HG02610 (cell line): Measurements from ENCODE around the gene MAD2L2.
"Not testable (repeated sequence)": the region's sequence is repeated elsewhere in the genome, so short reads cannot be mapped to it uniquely, and the experiment has no call there.

ENCODE experiments used
- ATAC-seq: cut with Tn5 transposase; IDR thresholded peaks from one replicate; pipeline ENCODE4 v1.9.1; 2021; ENCODE audit warnings: mild to moderate bottlenecking, moderate library complexity; ENCODE audit not compliant: unreplicated experiment

Gene MAD2L2

GRCh38 chr1:11654137-11654938 is 26.6 kb downstream of the MAD2L2 start, which contains the start of the genes FBXO2 and FBXO44:
FBXO2 (minus strand) TSS chr1:11654429; CDS start chr1:11654340, 89 bp downstream.
FBXO44 (plus strand) TSS chr1:11654877; CDS start chr1:11655836, 959 bp downstream.
- peak; percentile 52 for ATAC-seq

GRCh38 chr1:11653861-11654136 is 27.1 kb downstream of the MAD2L2 start:
- no peak for ATAC-seq

DNA sequence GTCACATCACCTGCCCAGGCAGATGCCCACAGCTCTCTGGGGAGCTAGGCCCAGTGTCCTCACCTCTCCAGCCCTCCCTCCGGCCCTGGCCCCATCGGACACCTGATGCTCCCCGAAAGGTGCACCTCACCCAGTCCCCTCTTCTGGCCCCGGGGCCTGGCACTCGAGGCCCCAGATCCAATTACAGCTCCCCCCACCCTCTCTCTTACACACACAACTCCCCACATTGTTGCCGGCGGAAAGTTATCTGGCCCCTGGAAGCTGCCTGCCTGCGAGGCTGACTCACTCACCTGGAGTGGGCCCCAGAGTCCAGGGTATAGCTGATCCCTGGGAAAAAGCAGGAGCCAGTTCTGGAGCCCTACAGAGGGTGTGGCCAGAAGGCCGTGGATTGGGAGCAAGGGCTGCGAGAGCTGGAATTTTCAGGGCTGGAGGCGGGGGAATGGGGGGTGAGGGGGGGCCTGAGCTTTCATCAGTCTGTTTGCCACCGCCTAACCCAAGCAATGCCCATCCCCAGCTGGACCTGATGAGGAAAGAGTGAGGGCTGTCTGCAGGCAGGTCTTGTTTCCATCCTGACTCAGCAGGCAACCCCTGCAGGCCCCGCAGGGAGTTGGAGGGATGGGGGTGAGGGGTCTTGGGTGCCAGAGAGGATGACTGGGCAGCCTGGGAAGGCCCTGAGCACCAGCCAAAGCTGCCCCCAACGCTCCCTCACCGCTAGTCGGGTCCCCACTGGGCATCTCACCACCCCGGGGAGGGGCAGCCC is 27.7 kb downstream of the MAD2L2 start:
- no peak for ATAC-seq

GRCh38 chr1:11652203-11652780 is 28.7 kb downstream of the MAD2L2 start:
- ATAC-seq: no peak

GRCh38 chr1:11651017-11651416 is 29.9 kb downstream of the MAD2L2 start:
- ATAC-seq: no peak

DNA sequence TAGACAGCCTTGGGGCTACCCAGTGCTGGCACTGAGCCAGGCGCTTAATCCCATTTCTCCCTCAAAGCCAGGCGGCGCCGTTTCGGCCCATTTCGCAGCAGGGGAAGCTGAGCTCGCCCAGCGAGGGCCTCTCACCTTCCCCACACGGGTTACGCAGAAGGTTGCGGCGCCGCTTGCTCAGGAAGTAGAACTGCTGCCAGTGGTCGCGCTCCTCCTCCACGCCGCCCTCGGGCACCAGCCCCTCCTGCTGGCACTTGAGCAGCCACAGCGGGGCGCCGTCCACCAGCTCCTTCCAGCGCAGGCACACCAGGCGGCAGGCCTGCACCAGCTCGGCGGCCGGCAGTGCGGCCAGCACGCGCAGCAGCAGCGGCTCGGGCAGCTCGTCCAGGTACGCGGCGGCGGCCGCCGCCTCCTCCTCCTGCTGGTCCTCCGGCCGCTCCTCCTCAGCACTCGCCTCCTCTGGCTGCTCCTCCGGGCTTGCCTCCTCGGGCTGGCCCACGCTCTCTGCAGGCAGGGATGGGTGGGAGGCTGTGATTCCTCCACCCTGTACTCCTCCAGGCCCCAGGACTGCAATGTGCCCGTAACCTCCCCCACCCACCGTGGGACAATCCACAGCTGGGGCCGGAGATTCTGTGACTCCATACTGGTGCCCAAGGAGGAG is 30.5 kb downstream of the MAD2L2 start:
- no peak for ATAC-seq

DNA sequence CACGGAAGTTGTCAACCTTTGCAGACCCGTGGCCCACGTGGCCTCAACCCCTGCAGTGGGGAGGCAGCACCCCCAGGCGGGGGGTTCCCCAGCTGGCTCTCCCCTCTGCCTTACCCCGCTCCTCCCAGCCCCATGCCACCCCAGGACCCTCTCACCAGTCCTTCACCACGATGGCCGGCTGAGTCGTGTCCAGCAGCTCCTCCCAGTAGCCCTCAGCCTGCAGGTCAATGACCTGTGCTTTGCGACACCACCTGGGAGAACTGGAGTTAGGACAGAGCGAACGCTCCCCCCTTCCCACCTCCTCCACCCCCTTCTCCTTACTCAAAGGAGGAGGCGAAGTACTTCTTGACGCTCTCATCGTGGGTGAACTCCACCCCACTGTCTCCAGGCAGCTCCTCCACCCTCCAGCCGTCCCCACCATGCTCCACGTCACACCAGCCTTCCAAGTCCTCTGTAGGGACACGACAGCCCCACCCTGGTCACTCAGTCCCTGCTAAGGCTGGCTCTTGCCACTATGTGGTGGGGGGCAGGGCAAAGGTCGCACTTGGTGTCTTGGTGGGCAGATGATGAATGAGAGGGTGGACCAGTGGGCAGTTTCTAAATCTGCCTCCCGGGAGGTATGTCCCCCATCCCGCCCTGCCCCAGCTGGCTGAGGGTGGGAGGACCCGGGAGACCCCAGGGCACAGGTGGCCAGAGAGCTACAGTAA is 31.2 kb downstream of the MAD2L2 start:
- no peak for ATAC-seq

- ATAC-seq: no peak
Observed at GRCh38 chr1:11649237-11649623, 31.7 kb downstream of the MAD2L2 start.

DNA sequence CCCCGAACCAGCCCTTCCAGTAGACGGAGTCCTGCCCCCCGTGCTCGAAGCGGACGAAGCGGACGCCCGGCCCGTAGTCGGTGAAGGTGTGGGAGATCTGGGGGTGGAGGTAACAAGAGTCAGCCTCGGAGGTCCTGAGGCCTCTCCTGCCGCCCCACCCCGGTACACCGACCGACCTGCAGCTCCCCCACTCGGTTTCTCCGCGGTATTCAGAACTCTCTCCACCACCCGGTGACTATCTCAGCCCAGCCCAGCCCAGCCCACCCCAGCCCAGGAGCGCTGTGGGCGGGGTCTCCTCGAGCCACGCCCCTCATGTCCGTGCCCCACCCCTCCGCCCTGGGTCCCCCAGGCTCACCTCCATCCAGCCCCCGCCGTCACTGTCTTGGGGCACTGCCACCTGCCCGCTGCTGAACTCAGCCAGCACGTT is 32.2 kb downstream of the MAD2L2 start:
- no peak for ATAC-seq

- ATAC-seq: no peak
Observed at GRCh38 chr1:11648039-11648438, 32.9 kb downstream of the MAD2L2 start.

GRCh38 chr1:11647333-11647732 is 33.6 kb downstream of the MAD2L2 start:
- no peak for ATAC-seq

- no peak for ATAC-seq
Observed at GRCh38 chr1:11646317-11646716, 34.6 kb downstream of the MAD2L2 start.

DNA sequence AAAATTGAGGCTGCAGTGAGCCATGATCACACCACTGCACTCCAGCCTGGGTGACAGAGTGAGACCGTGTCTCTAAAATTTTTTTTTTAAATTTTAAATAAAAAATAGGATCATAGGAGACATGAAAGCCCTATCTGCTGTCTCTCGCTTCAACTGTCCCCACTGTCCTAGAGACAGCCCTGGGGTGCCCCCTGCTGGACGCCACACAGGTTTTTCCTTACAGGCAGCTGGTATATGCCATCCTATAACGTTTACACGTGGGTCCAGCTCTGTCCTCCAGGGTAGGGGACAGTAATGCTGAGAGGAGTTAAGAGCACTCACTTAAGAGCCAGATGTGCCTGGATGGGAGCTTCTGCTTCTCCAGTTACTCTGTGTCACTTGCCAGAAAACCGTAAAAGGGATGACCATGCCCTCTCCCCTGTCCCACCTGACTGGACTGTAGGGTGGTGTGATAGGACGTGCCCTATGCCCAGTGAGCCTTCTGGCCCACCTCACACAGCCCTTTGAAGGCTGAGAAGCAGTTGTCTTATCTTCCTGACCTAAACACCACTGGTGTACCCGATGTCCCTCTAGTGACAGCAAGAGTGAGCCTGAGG is 35.2 kb downstream of the MAD2L2 start:
- ATAC-seq: no peak

GRCh38 chr1:11645270-11645669 is 35.7 kb downstream of the MAD2L2 start:
- no peak for ATAC-seq

- ATAC-seq: no peak
Observed at GRCh38 chr1:11643782-11644181, 37.2 kb downstream of the MAD2L2 start.

DNA sequence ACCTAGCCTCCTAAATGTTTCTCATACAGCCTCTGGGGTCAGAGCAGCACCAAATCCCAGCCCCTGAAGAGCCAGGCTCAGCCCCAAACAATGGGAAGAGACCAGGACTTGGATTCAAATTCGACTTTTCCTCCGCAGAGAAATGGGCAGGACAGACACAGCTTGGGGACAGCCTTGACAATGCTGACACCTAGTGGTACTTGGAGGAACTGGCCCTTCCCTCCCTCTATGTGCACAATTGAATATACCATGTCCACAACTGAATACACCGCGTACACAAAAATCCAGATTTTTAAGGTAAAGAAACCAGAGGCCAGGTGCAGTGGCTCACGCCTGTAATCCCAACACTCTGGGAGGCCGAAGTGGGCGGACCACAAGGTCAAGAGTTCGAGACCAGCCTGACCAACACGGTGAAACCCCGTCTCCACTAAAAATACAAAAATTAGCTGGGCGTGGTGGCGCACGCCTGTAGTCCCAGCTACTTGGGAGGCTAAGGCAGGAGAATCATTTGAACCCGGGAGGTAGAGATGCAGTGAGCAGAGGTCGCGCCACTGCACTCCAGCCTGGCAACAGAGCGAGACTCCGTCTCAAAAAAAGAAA is 38.4 kb downstream of the MAD2L2 start:
- ATAC-seq: not testable (repeated sequence)

GRCh38 chr1:11641776-11642305 is 39.1 kb downstream of the MAD2L2 start:
- ATAC-seq: no peak

DNA sequence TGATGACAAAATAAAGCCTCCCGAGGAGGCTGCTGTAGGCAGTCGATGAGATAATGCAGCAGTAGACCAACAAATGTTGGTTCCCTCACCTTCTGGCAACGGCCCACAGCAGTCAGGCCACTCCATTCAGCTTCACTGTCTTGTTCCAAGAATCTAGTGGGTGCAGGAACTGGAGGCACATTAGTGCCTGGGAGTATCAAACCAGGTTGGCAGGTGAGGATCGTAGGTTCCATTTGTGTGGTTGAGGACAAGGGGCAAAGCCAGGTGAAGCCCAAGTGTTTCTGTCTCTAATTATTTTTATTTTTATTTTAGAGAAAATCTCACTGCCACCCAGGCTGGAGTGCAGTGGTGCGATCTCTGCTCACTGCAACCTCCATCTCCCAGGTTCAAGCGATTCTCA is 40.0 kb downstream of the MAD2L2 start:
- no peak for ATAC-seq

- no peak for ATAC-seq
Observed at GRCh38 chr1:11640101-11640500, 40.8 kb downstream of the MAD2L2 start.

GRCh38 chr1:11639372-11639771 is 41.6 kb downstream of the MAD2L2 start:
- no peak for ATAC-seq
